Activated naive CD8-positive, alpha-beta T cell treated with anti-CD3 and anti-CD28 coated beads, Interleukin-2, amount 10 ng/mL, durations not matched to agents 7 days and 5 days (primary cell): ENCODE results near the gene CWC25. TPM values are rescaled to one million over a fixed set of nuclear protein-coding genes. Genes with fewer than 3 reads are reported as not detected.

Source experiments
- ATAC-seq: fragments of 150-1000 bp; cut with Tn5 transposase; one replicate; pipeline ENCODE4 v1.10.0; 2021; ENCODE audit warnings: low read depth, moderate library complexity
- POLR2A ChIA-PET: fragments of 350-600 bp; sonication (Branson Sonifier 250); formaldehyde crosslinking; loops from one replicate; lab custom pipeline; 2021; ENCODE audit warnings: antibody characterized with exemption; lab: Charles Lee
- DNase-seq: peaks from one replicate; pipeline ENCODE4 v3.0.0; 2021
- H3K27ac Mint-ChIP-seq: one replicate; pipeline ENCODE4 v1.8.0; 2022; ENCODE audit warnings: mild to moderate bottlenecking, mixed read lengths
- H3K27me3 Mint-ChIP-seq: one replicate; pipeline ENCODE4 v1.8.0; 2022; ENCODE audit warnings: mild to moderate bottlenecking, moderate library complexity, mixed read lengths
- H3K36me3 Mint-ChIP-seq: one replicate; pipeline ENCODE4 v1.8.0; 2021; ENCODE audit warnings: mild to moderate bottlenecking, mixed read lengths
- H3K4me1 Mint-ChIP-seq: one replicate; pipeline ENCODE4 v1.8.0; 2021; ENCODE audit warnings: mixed read lengths
- H3K4me3 Mint-ChIP-seq: one replicate; pipeline ENCODE4 v1.8.0; 2022; ENCODE audit warnings: mild to moderate bottlenecking, moderate library complexity, mixed read lengths
- H3K9me3 Mint-ChIP-seq: one replicate; pipeline ENCODE4 v1.8.0; 2021; ENCODE audit warnings: mixed read lengths
- total RNA-seq, 2 experiments: library from RNA; stranded (reverse); gene quantifications; one replicate each; pipeline ENCODE4 v1.2.3, GENCODE V29; 2021

The CWC25 gene
- total RNA-seq, 2 experiments from 2014 or later = 35.2 to 37.5 TPM

DNA sequence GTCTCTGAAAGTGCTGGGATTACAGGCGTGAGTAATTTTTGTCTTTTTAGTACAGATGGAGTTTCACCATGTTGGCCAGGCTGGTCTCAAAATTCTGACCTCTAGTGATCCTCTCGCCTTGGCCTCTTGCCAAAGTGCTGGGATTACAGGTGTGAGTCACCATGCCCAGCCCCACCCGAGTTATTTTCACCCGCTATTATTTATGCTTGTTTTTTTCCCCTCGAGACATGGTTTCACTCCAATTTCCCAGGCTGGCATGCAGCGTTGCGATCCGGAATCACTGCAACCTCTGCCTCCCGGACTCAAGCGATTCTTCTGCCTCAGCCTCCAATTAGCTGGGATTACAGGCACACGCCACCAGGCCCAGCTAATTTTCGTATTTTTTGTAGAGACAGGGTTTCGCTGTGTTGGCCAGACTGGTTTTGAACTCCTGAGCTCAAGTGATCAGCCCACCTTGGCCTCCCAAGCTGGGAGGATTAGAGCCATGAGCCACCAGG is 19.2 kb upstream of the CWC25 start:
- no peak overlapping the region for H3K4me3 Mint-ChIP-seq
- no peaks in the 10 kb centered on the region for H3K27me3 Mint-ChIP-seq
- ATAC-seq (no peak), DNase-seq (no peak)
- H3K9me3 Mint-ChIP-seq = no peaks in the 10 kb centered on the region
- POLR2A ChIA-PET = interaction anchor here (1.0 to 2.1 kb wide), 2 partner anchors 9 to 27 kb away, joined by 3 to 9 read pairs; partner anchors contain the start of gene RPL23
- peaks cover 15% of the 10 kb centered on the region for H3K36me3 Mint-ChIP-seq
- peaks cover 10% of the 10 kb centered on the region for H3K4me1 Mint-ChIP-seq
- H3K27ac Mint-ChIP-seq = no peak overlapping the region

DNA sequence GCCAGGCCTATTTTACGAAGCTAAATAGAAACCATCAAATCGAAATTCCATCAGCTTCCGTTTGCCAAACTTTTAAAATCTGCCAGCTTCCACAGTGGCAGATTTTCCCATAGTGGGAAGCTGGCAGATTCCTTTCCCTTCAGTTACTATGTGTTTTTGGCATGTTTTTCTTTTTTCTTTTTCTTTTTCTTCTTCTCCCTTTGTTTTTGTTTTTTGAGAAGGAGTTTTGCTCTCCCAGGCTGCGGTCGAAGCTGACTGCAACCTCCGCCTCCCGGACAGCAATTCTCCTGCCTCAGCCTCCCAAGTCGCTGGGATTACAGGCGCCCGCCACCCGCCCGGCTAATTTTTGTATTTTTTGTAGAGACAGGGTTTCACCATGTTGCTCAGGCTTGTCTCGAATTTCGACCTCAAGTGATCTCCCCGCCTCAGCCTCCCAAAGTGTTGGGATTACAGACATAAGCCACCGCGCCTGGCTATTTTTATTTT is 684 bp upstream of the CWC25 start:
- H3K4me1 Mint-ChIP-seq = peaks cover 22% of the 10 kb centered on the region
- H3K4me3 Mint-ChIP-seq = peak overlapping the region; percentile 100
- H3K27ac Mint-ChIP-seq = peak overlapping the region; percentile 99
- H3K27me3 Mint-ChIP-seq = no peaks in the 10 kb centered on the region
- POLR2A ChIA-PET = interaction anchor here (0.8 to 2.1 kb wide), 11 partner anchors 15 to 118 kb away, joined by 3 to 30 read pairs (median 3); partner anchors contain the start of genes LASP1, LASP1NB, PIP4K2B and RPL23
- peaks cover 4% of the 10 kb centered on the region for H3K36me3 Mint-ChIP-seq
- H3K9me3 Mint-ChIP-seq = no peaks in the 10 kb centered on the region
- DNase-seq (peak; percentile 40), ATAC-seq (no peak)

DNA sequence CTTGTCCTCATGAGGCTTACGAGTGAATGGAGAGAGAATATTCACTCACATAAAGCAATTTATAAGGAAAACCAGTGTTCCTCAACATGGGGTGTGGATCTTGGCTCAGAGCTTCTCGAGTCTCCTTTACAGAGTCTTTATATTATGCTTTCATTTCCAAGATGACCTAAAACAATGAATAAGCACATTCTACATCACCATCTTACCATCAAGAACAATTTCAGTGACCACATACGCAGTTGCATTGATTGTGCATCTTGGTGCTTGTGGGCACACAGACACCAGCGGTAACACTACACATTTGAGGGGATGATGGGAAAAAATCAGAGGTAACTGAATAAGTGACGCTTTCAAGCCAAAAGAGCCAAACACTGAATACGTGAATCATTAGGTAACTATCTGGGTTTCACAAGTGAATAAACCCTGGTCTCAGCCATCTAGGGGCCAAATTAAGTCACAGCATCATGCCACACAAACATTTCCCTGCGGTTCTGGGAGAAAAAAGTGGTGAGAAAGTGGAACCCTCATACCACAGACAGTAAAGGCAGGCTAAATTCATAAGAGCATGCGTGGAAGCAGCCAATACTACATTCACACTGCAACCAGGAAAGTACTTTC is 9.4 kb downstream of the CWC25 start:
- Mint-ChIP-seq H3K27me3 (no peaks in the 10 kb centered on the region), H3K27ac (no peak overlapping the region), H3K4me1 (peaks cover 4% of the 10 kb centered on the region), H3K36me3 (peaks cover 16% of the 10 kb centered on the region), H3K9me3 (no peaks in the 10 kb centered on the region), H3K4me3 (no peak overlapping the region)
- DNase-seq (no peak), ATAC-seq (peak; percentile 30)
- POLR2A ChIA-PET = no interaction called here

DNA sequence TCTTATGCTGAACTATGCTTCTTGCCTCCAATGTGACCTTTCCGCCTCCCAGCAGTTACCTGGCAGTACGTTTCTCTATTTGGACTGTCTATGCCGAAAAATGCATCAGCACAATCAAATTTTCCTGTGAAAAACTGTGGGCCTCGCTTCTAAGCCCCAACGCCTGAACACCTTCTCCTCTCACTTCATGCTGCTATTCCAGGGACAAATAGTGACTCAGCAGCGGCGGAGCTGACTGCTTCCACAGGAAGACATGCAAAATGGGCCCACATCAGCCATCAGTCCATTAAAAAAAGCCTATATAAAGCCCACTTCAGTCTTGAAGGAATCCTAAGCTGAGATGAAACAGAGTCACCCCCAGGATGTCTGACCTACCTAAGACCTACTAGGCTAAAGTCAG is 15.3 kb downstream of the CWC25 start:
- POLR2A ChIA-PET = no interaction called here
- no peak for ATAC-seq
- Mint-ChIP-seq H3K9me3 (no peaks in the 10 kb centered on the region), H3K27me3 (no peaks in the 10 kb centered on the region), H3K36me3 (peaks cover 30% of the 10 kb centered on the region), H3K27ac (no peak overlapping the region), H3K4me3 (no peak overlapping the region), H3K4me1 (no peaks in the 10 kb centered on the region)
- DNase-seq = no peak

DNA sequence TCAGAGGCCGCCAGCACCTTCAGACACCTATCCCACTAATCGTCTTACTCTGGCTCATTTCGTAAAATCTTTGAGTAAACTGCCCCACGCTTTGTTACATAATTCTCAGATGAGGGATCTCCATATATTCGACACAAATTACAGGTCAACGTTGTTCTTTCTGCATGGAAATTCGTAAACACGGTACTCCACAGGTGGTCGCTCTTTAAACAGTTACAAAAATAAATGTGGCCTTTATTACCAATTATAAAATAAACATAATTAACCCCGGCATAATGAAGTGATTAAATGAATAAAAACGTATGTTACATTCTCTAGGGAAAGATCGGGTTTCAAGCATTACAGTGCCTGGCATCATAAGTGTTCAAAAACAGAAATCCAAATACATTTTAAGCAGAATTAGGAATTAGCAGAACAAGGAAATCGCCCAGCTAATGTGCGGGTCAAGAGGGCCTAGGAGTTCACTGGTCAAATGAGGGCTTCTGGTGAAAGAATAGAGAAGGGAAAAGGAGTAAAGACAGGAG is 24.8 kb downstream of the CWC25 start:
- Mint-ChIP-seq H3K4me3 (peak overlapping the region; percentile 80), H3K9me3 (no peaks in the 10 kb centered on the region), H3K4me1 (peaks cover 31% of the 10 kb centered on the region), H3K27ac (peak overlapping the region; percentile 71), H3K36me3 (peaks cover 28% of the 10 kb centered on the region), H3K27me3 (no peaks in the 10 kb centered on the region)
- POLR2A ChIA-PET = interaction anchor here (0.9 to 1.9 kb wide), 2 partner anchors 69 to 400 kb away, joined by 4 to 7 read pairs; partner anchors contain the start of genes LASP1 and RPL19
- no peak for ATAC-seq
- DNase-seq = no peak

DNA sequence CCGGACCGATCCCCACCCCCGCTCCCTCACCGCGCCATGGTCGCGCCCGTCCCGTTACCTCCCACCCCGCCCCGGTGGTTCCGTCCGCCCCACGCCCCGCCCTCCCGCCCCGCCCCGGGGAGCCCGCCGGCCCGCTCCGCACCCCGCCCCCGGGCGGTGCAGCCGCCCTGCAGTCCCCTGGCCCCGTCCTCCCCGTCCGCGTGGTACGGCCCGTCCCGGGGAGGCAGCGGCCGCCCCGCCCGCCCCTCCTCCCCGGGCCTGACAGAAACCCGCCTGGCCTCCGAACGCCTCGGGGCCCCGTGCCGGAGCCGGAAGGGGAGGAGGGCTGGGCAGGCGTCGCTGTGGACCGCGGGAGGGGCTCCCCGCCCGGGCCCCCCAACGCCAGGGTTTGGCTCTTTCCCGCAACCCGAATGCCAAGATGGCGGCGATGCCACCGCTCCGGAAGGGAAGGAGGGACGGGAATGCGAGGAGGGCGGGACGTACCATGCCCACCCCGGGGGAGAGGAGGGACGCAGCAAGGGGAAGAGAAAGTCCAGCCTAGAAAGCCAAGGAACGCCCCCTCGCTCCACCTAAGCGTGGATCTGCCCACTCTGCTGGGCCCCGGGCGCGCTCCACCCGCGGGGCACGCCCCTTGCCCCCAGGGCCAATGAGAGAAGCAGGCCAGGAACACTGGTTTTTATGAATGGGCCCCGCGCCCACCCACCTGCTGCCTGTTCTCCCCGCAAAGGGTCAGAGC is 25.5 kb downstream of the CWC25 start, which contains the start of gene PIP4K2B:
PIP4K2B (minus strand) TSS at position 56 of the 736 bp plus-strand sequence. CDS start 132 bp downstream, outside the sequence.
- Mint-ChIP-seq H3K4me1 (peaks cover 31% of the 10 kb centered on the region), H3K9me3 (no peaks in the 10 kb centered on the region), H3K27me3 (no peaks in the 10 kb centered on the region), H3K36me3 (peaks cover 28% of the 10 kb centered on the region), H3K27ac (peak within 1 kb of the TSS; percentile 93), H3K4me3 (peak within 1 kb of the TSS; percentile 96)
- POLR2A ChIA-PET = interaction anchor here (0.5 to 1.9 kb wide), 7 partner anchors 26 to 1224 kb away, joined by 3 to 8 read pairs (median 5); partner anchors contain the start of genes CWC25, LASP1, RPL19 and RPL23
- ATAC-seq = peak; percentile 81
- DNase-seq = peak; percentile 89

DNA sequence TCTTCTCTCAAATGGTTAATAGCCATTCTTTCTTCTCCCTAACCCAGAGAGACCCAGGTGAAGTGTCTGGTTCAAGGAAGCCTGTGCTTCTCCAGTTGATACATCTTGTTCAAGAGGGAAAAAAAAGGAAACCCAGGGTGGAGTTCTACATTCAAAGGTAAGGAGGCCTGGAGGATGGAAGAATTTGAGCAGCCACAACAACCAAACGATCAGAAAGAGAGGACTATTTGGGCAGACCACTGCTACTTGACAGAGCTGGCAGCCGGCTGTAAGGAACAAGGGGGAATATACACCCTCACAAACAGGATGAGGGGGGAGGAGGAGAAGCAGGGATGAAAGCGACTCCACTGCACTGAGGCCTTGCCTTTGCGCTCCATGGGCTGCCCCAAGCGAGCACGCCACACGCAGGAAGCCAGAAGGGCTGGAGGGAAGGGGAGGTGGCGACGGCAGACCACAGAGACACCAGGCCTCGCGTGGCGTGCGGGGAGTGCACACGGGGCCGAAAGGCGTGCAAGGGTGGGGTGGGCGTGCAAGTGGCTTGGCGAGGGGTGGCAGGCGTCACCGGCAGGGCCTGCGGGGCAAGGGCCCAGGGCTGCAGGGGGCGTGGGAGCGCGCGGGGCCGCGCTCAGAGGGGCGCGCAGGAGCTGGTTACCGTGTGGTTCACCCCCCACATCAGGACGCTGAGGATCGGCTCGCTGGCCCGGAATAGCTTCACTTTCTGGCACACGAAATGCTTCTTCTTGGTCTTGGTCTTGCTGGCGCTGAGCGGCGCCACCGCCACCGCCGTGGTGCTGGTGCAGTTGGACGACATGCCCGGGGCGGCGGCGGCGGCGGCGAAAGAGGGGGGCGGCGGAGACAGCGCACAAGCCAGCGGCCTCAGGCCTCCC is 26.3 kb downstream of the CWC25 start:
- peak; percentile 46 for ATAC-seq
- Mint-ChIP-seq H3K27me3 (no peaks in the 10 kb centered on the region), H3K9me3 (no peaks in the 10 kb centered on the region), H3K27ac (peak overlapping the region; percentile 93), H3K36me3 (peaks cover 23% of the 10 kb centered on the region), H3K4me3 (peak overlapping the region; percentile 96), H3K4me1 (peaks cover 33% of the 10 kb centered on the region)
- peak; percentile 77 for DNase-seq
- POLR2A ChIA-PET = interaction anchor here (0.5 to 1.9 kb wide), 10 partner anchors 27 to 1223 kb away, joined by 3 to 8 read pairs (median 4); partner anchors contain the start of genes CWC25, LASP1, PSMB3 and RPL23

DNA sequence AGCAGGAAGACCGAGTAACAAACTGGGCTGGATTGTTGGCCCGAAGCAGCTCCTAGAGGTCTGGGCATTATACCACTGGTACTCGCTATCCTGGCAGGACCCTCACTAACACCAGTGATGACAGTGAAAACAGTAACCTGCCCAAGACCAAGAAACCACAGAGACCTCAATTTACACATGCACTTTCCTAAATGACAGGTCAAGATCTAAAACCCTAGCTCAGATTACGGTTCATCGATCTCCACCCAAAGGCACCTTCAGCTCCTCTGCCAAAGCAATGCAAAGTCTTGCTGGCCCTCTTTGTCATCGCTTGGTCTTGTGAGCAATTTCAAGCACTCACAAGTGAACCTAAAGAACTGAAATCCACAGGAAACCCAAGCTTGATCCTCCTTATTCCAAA is 27.3 kb downstream of the CWC25 start:
- ATAC-seq (no peak), DNase-seq (no peak)
- POLR2A ChIA-PET = interaction anchor here (0.6 to 1.1 kb wide), 4 partner anchors 46 to 101 kb away, joined by 3 to 6 read pairs (median 4); partner anchors contain the start of genes LASP1 and PSMB3
- Mint-ChIP-seq H3K9me3 (no peaks in the 10 kb centered on the region), H3K4me3 (peak overlapping the region; percentile 96), H3K27me3 (no peaks in the 10 kb centered on the region), H3K27ac (peak overlapping the region; percentile 93), H3K36me3 (peaks cover 22% of the 10 kb centered on the region), H3K4me1 (peaks cover 33% of the 10 kb centered on the region)

DNA sequence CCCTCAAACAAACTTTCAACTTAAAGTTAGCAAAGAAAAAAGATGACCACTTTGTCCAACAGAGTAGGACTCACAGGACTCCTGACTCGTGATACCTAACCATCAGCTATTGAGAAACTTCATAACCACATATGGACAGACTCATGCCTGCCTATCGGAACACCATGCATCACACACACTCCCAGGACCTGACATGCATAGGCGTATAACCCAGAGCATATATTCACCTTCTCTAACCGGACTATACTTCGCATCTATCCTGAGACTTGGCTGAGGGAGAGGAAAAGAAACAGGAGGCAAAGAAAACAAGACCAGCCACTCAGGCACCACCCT is 28.0 kb downstream of the CWC25 start:
- DNase-seq (no peak), ATAC-seq (no peak)
- Mint-ChIP-seq H3K36me3 (peaks cover 19% of the 10 kb centered on the region), H3K9me3 (no peaks in the 10 kb centered on the region), H3K27me3 (no peaks in the 10 kb centered on the region), H3K4me3 (peak overlapping the region; percentile 69), H3K27ac (no peak overlapping the region), H3K4me1 (peaks cover 33% of the 10 kb centered on the region)
- POLR2A ChIA-PET = no interaction called here

DNA sequence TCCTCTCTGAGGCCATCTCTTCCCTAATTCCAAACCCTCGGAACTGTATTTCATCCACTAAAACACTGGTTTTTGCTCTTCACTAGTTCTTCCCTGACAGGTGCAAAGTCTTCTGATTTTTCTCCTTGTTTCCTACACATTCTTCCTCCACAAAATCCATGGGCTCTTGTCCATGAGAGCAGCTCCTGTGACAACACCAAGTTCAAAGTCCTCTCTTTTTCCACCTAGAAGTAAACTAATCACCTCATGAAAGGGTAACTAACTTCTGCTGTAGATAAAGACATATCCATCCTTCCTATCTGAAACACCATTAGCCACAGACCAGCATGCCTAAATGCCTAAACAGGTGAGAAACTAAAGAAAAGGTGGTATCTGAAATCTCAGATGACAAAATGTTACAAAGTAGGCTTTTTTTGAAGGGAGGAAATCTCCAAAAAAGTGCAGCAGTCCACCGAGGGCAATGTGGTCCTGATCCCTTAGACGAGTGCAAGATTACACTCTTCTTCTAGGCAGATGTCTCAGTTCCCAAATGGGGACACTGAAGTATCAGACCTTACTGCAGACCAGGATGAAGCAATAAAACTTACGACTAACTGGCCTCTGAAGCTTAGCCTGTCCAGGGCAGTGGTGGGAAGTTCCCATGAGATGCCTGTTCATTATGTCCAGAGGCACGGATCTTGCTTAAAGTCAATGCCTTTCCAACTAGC is 28.5 kb downstream of the CWC25 start:
- Mint-ChIP-seq H3K4me3 (peak overlapping the region; percentile 69), H3K9me3 (no peaks in the 10 kb centered on the region), H3K27me3 (no peaks in the 10 kb centered on the region), H3K4me1 (peaks cover 33% of the 10 kb centered on the region), H3K27ac (no peak overlapping the region), H3K36me3 (peaks cover 15% of the 10 kb centered on the region)
- POLR2A ChIA-PET = no interaction called here
- DNase-seq (no peak), ATAC-seq (no peak)

DNA sequence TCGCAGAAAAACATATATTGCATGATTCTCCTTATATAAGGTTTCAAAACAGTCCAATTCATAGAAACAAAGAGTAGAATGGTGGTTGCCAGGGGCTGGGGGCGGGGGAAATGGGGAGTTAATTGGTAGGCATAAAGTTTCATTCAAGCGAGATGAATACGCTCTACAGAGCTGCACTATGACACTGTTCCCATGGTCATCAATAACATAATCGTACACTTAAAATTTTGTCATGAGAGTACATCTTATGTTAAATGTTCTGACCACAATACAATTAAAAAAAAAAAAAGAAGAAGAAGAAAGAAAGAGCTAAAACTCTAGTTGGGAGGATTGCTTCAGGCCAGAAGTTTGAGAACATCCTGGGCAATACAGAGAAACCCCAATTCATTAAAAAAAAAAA is 30.9 kb downstream of the CWC25 start:
- Mint-ChIP-seq H3K4me3 (no peak overlapping the region), H3K36me3 (peaks cover 15% of the 10 kb centered on the region), H3K4me1 (peaks cover 30% of the 10 kb centered on the region), H3K27me3 (no peaks in the 10 kb centered on the region), H3K9me3 (no peaks in the 10 kb centered on the region), H3K27ac (no peak overlapping the region)
- no peak for DNase-seq
- no peak for ATAC-seq
- POLR2A ChIA-PET = interaction anchor here (0.7 kb wide), 1 partner anchor 173 kb away, joined by 14 read pairs; the partner anchor contains the start of gene FBXO47

DNA sequence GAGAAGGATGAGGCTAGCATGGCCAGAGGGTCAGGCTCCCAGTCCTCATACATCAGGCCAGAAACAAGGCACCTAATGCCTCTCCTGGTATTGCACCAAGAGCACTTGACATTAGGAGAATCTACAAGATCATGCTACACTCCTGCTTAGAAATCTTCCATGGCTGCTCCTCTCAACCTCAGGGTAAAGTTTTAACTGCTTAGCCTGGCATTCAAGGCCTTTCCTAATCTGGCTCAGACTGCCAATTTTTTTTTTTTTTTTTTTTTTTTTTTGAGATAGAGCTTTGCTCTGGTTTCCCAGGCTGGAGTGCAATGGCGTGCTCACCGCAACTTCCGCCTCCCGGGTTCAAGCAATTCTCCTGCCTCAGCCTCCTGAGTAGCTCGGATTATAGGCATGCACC is 34.0 kb downstream of the CWC25 start:
- peaks cover 4% of the 10 kb centered on the region for H3K4me1 Mint-ChIP-seq
- H3K4me3 Mint-ChIP-seq = no peak overlapping the region
- H3K27ac Mint-ChIP-seq = no peak overlapping the region
- ATAC-seq (no peak), DNase-seq (no peak)
- POLR2A ChIA-PET = interaction anchor here (0.6 kb wide), 1 partner anchor 388 kb away, joined by 3 read pairs; no protein-coding TSS in a partner anchor
- peaks cover 7% of the 10 kb centered on the region for H3K36me3 Mint-ChIP-seq
- H3K27me3 Mint-ChIP-seq = no peaks in the 10 kb centered on the region
- no peaks in the 10 kb centered on the region for H3K9me3 Mint-ChIP-seq
